Measurements from ENCODE around the gene PPARA. TPM values are rescaled to one million over a fixed set of nuclear protein-coding genes. Genes with fewer than 3 reads are reported as not detected.

The PPARA gene
- total RNA-seq, 1 donor from 2014 or later: 8.4 TPM

DNA sequence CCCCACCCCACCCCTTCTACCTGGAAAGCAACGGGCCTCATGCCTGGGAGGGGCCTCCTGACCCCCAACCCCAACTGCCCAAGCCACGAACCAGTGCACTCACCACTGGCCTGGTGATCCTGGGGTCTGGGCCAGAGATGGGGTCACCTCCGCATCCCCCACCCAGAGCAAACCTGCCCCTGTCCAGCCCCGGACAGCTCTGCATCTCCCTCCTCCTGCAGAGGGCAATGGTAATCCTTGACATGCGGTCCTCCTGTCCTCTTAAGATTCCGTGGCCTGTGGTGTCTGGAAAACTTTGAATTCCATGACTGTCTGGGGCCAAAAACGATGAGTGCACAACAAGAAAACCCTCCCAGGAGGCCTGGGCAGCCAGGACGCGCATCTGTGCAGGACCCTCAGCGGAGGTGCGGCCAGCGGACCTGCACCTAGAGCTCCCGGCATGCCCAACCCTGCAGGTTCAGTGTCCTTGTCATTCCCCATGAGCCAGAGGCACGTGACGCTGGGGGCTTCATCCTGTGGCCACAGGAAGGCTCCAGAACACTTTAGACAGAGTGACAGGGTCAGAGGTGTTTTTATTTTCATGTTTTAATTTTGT, 16.1 kb upstream of the PPARA start:
- H3K27ac Mint-ChIP-seq (ENCODE audit: unreplicated experiment): no peak overlapping the region
- H3K9me3 Mint-ChIP-seq (ENCODE audit: unreplicated experiment): no peaks in the 10 kb centered on the region
- Histone ChIP-seq H4K20me1 (ENCODE audit: insufficient read depth, low read length) (no peaks in the 10 kb centered on the region), H3K27me3 (ENCODE audit: insufficient read depth, low read length) (no peaks in the 10 kb centered on the region), H3K27ac (ENCODE audit: low read depth, low read length) (no peak overlapping the region), H3K9ac (ENCODE audit: low read length) (no peak overlapping the region), H3K36me3 (ENCODE audit: insufficient read depth, low read length) (no peaks in the 10 kb centered on the region), H3K4me2 (ENCODE audit: low read length) (no peak overlapping the region), H3K9me3 (ENCODE audit: insufficient read depth, low read depth, low read length) (no peaks in the 10 kb centered on the region), H3K4me3 (ENCODE audit: insufficient read depth, low read depth, low read length) (no peak overlapping the region), H2AFZ (ENCODE audit: low read depth, low read length) (no peak overlapping the region), H3K4me1 (ENCODE audit: insufficient read depth, low read length) (no peaks in the 10 kb centered on the region), H3K79me2 (ENCODE audit: insufficient read depth, low read length) (no peaks in the 10 kb centered on the region)
- H3K4me1 Mint-ChIP-seq (ENCODE audit: low read depth, unreplicated experiment): peaks cover 2% of the 10 kb centered on the region
- H3K27me3 Mint-ChIP-seq (ENCODE audit: low read depth, unreplicated experiment): peaks cover 17% of the 10 kb centered on the region
- TF ChIP-seq, protein P1, sequence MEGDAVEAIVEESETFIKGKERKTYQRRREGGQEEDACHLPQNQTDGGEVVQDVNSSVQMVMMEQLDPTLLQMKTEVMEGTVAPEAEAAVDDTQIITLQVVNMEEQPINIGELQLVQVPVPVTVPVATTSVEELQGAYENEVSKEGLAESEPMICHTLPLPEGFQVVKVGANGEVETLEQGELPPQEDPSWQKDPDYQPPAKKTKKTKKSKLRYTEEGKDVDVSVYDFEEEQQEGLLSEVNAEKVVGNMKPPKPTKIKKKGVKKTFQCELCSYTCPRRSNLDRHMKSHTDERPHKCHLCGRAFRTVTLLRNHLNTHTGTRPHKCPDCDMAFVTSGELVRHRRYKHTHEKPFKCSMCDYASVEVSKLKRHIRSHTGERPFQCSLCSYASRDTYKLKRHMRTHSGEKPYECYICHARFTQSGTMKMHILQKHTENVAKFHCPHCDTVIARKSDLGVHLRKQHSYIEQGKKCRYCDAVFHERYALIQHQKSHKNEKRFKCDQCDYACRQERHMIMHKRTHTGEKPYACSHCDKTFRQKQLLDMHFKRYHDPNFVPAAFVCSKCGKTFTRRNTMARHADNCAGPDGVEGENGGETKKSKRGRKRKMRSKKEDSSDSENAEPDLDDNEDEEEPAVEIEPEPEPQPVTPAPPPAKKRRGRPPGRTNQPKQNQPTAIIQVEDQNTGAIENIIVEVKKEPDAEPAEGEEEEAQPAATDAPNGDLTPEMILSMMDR (IDR thresholded peaks at IDR 0.05; ENCODE audit: insufficient read depth, low read depth, low read length): no peak
- TF ChIP-seq EZH2 (IDR thresholded peaks at IDR 0.05; ENCODE audit: insufficient read depth, low read length): no peak
- FAIRE-seq (no peak), DNase-seq (ENCODE audit: low read depth) (no peak)
- no peak overlapping the region for H3K4me3 Mint-ChIP-seq (ENCODE audit: unreplicated experiment)
- H3K36me3 Mint-ChIP-seq (ENCODE audit: low read depth, unreplicated experiment): no peaks in the 10 kb centered on the region

DNA sequence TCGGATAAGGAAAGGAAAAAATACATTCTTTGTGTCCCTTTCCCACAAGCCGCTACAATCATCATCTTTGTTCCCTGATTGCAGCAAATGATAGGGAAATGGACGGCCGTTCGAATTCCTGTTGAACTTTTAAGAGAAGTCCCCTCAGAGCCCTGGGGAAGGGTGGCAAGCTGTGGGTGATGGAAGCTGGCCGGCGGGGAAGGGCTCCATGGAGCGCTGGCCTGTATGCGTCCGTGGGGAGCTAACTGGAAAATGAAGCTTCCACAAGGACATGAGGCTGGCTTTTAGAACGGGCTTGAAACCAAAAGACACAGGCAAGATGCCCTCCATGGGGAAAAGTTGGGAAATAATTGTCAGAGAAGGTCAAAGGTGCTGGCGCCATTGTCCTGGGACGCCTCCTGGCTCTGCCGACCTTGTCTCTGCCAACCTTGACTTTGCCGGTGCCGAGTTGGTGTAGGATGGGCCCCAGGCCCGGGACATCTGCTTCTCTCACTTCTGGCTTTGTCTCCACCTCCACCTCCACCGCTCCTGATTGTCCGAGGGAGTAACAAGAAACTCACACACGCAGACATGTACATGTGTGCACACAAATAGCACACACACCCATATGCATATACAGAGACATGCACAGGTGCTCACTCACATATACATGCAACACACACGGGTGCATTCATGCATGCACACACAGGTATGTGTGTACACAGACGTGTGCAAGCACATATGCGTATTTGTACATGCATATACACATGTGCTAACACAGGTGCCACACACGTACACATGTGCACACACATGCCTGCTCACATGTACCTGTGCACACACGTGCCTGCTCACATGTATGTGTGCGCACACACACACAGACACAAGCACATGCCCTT, 14.5 kb upstream of the PPARA start:
- no peak overlapping the region for H3K4me2 ChIP-seq (ENCODE audit: low read length)
- H3K27ac ChIP-seq (ENCODE audit: low read depth, low read length): no peak overlapping the region
- H4K20me1 ChIP-seq (ENCODE audit: insufficient read depth, low read length): no peaks in the 10 kb centered on the region
- H2AFZ ChIP-seq (ENCODE audit: low read depth, low read length): no peak overlapping the region
- no peaks in the 10 kb centered on the region for H3K36me3 Mint-ChIP-seq (ENCODE audit: low read depth, unreplicated experiment)
- H3K9me3 Mint-ChIP-seq (ENCODE audit: unreplicated experiment): peaks cover under 1% of the 10 kb centered on the region
- no peak overlapping the region for H3K4me3 ChIP-seq (ENCODE audit: insufficient read depth, low read depth, low read length)
- no peak overlapping the region for H3K9ac ChIP-seq (ENCODE audit: low read length)
- H3K79me2 ChIP-seq (ENCODE audit: insufficient read depth, low read length): no peaks in the 10 kb centered on the region
- no peaks in the 10 kb centered on the region for H3K4me1 ChIP-seq (ENCODE audit: insufficient read depth, low read length)
- DNase-seq (ENCODE audit: low read depth) (no peak), FAIRE-seq (no peak)
- no peak overlapping the region for H3K27ac Mint-ChIP-seq (ENCODE audit: unreplicated experiment)
- TF ChIP-seq, protein P1 (IDR thresholded peaks at IDR 0.05; ENCODE audit: insufficient read depth, low read depth, low read length): no peak
- H3K27me3 Mint-ChIP-seq (ENCODE audit: low read depth, unreplicated experiment): peaks cover 13% of the 10 kb centered on the region
- peaks cover 2% of the 10 kb centered on the region for H3K4me1 Mint-ChIP-seq (ENCODE audit: low read depth, unreplicated experiment)
- H3K9me3 ChIP-seq (ENCODE audit: insufficient read depth, low read depth, low read length): no peaks in the 10 kb centered on the region
- H3K4me3 Mint-ChIP-seq (ENCODE audit: unreplicated experiment): no peak overlapping the region
- H3K27me3 ChIP-seq (ENCODE audit: insufficient read depth, low read length): no peaks in the 10 kb centered on the region
- H3K36me3 ChIP-seq (ENCODE audit: insufficient read depth, low read length): no peaks in the 10 kb centered on the region

Data from astrocyte (in vitro differentiated cells and primary cell).